ENCODE measurements around the gene UGT1A3.

Gene UGT1A3

DNA sequence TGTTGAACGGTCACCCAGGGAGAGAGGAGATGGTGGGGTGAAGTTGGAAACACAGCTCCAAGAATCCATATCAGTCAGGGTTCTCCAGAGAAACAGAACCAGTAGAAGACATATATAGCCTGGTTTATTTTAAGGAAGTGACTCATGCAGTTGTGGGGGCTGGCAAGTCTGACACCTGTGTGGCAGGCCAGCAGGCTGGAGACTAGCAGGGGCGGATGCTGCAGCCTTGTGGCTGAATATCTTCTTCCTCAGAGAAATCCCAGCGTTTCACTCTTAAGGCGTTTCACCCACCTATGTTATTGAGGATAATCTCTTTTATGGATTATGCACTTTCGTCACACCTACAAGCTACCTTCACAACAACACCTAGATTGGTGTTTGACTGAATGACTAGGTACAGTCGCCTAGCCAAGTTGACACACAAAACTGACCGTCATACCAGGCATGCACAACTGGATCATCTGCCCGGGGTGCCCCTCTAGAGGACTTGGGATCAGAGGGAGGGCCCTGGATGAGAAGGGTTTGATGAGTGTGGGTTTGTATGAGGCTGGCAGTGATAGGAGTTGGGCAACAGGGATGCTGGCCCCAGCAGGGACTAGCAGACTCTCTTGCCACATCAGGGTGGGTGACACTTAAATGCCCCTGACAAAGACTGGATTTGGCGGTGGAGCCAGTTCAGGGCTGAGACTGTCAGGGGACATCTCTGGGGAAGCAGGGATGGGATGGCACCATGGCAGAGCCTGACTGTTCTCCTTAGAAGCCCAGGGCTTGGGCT, 72.7 kb downstream of the UGT1A3 start:
- no peaks in the 10 kb centered on the region for H3K4me1 ChIP-seq (ENCODE audit: insufficient read depth, low read length)
- H3K27ac ChIP-seq (ENCODE audit: low read length), result no peak overlapping the region
- H4K20me1 ChIP-seq (ENCODE audit: insufficient read depth, low read length), result no peaks in the 10 kb centered on the region
- H3K4me3 ChIP-seq (ENCODE audit: low read depth in 1 of 2, low read length in 2 of 2), result no peak overlapping the region
- no peaks in the 10 kb centered on the region for H3K27me3 ChIP-seq (ENCODE audit: insufficient read depth, low read length, poor library complexity)
- ATAC-seq (ENCODE audit: insufficient read depth, low read depth) (no peak; the same call in 2 of the 3 replicates), DNase-seq (no peak)
- H3K9ac ChIP-seq (ENCODE audit: low read depth, low read length), result no peak overlapping the region
- H3K4me2 ChIP-seq (ENCODE audit: insufficient read depth, low read length), result no peak overlapping the region
- no peaks in the 10 kb centered on the region for H3K79me2 ChIP-seq (ENCODE audit: insufficient read depth, low read length)
- TF ChIP-seq, protein P1, sequence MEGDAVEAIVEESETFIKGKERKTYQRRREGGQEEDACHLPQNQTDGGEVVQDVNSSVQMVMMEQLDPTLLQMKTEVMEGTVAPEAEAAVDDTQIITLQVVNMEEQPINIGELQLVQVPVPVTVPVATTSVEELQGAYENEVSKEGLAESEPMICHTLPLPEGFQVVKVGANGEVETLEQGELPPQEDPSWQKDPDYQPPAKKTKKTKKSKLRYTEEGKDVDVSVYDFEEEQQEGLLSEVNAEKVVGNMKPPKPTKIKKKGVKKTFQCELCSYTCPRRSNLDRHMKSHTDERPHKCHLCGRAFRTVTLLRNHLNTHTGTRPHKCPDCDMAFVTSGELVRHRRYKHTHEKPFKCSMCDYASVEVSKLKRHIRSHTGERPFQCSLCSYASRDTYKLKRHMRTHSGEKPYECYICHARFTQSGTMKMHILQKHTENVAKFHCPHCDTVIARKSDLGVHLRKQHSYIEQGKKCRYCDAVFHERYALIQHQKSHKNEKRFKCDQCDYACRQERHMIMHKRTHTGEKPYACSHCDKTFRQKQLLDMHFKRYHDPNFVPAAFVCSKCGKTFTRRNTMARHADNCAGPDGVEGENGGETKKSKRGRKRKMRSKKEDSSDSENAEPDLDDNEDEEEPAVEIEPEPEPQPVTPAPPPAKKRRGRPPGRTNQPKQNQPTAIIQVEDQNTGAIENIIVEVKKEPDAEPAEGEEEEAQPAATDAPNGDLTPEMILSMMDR (IDR thresholded peaks at IDR 0.05; ENCODE audit: borderline replicate concordance, extremely low read depth, low read length, poor library complexity, severe bottlenecking), result no peak
- no peak for TF ChIP-seq EZH2 (IDR thresholded peaks at IDR 0.05; ENCODE audit: borderline replicate concordance, low read depth, low read length, severe bottlenecking)
- no peaks in the 10 kb centered on the region for H3K9me3 ChIP-seq (ENCODE audit: insufficient read depth, low read length, severe bottlenecking)
- no peak overlapping the region for H2AFZ ChIP-seq (ENCODE audit: low read depth, low read length)
- no peaks in the 10 kb centered on the region for H3K36me3 ChIP-seq (ENCODE audit: insufficient read depth, low read length)

DNA sequence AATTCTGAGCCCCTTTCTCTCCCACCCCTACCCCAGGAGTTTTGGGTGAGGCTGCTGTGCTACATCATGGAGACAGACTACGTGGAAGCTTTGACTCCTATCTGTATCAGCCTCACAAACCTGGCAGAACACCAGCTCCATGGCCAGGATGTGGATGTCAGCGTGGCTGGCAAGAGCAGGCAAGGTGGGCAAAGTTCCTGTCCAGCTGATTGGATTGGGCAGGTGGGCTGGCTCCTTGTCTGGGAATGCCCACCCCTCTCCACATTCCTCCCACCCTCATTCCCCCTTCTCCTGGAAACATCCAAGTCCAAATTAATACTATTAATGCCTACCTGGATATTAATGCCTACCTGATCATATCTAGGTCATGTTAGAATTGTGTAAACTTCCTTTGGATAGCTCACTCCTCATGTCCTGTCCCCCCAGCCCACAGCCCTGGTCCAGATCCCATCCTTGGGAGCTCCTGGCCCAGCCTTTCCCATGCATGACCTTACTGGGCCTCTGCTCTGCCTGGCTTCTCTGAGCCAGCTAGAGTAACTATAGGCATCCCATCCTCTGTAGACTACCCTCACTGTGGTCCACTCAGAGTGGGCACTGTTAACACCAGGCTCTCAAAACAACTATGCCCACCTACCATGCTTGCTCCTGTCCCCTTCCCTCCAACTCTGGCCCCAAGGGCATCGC, 73.4 kb downstream of the UGT1A3 start:
- no peak overlapping the region for H3K9ac ChIP-seq (ENCODE audit: low read depth, low read length)
- H3K27ac ChIP-seq (ENCODE audit: low read length), result no peak overlapping the region
- no peaks in the 10 kb centered on the region for H4K20me1 ChIP-seq (ENCODE audit: insufficient read depth, low read length)
- H3K4me1 ChIP-seq (ENCODE audit: insufficient read depth, low read length), result no peaks in the 10 kb centered on the region
- H3K36me3 ChIP-seq (ENCODE audit: insufficient read depth, low read length), result no peaks in the 10 kb centered on the region
- no peak for TF ChIP-seq EZH2 (IDR thresholded peaks at IDR 0.05; ENCODE audit: borderline replicate concordance, low read depth, low read length, severe bottlenecking)
- TF ChIP-seq, protein P1 (IDR thresholded peaks at IDR 0.05; ENCODE audit: borderline replicate concordance, extremely low read depth, low read length, poor library complexity, severe bottlenecking), result no peak
- no peaks in the 10 kb centered on the region for H3K9me3 ChIP-seq (ENCODE audit: insufficient read depth, low read length, severe bottlenecking)
- no peaks in the 10 kb centered on the region for H3K79me2 ChIP-seq (ENCODE audit: insufficient read depth, low read length)
- no peak overlapping the region for H3K4me2 ChIP-seq (ENCODE audit: insufficient read depth, low read length)
- H2AFZ ChIP-seq (ENCODE audit: low read depth, low read length), result no peak overlapping the region
- H3K4me3 ChIP-seq (ENCODE audit: low read depth in 1 of 2, low read length in 2 of 2), result no peak overlapping the region
- DNase-seq (no peak), ATAC-seq (ENCODE audit: insufficient read depth, low read depth) (no peak)
- H3K27me3 ChIP-seq (ENCODE audit: insufficient read depth, low read length, poor library complexity), result peaks cover 1% of the 10 kb centered on the region

DNA sequence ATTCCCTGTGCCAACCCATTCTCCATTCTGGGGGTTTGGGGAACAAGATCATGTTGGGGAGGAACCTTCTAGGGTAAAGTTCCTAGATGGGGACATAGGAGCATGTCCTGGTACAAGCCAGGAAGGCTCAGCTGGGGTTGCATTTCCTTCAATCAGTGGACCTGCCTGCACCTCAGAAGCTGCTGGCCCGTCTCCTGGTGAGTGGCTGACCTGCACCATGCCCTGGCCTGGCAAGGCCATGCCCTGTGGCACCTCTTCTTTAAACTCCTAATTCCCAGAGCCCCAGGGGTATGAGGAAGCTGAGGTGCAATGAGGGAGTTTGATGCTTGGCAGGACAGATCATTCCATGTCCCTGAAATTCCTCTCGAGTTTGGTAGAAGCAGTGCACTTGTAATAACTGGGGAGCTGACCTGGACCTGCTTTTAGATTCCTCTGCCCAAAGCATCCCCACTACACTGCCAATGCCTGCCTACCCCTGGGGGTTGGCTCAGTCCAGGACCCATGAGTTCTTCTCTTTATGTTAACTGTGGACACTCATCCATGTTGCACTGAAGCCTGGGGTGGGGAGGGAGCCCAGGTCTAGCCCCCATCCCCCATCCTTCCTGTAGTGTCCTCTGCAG, 74.6 kb downstream of the UGT1A3 start:
- H4K20me1 ChIP-seq (ENCODE audit: insufficient read depth, low read length), result peaks cover 3% of the 10 kb centered on the region; the same call in 1 of the 2 replicates
- H3K36me3 ChIP-seq (ENCODE audit: insufficient read depth, low read length), result no peaks in the 10 kb centered on the region
- H3K4me2 ChIP-seq (ENCODE audit: insufficient read depth, low read length), result no peak overlapping the region
- no peaks in the 10 kb centered on the region for H3K4me1 ChIP-seq (ENCODE audit: insufficient read depth, low read length)
- TF ChIP-seq, protein P1 (IDR thresholded peaks at IDR 0.05; ENCODE audit: borderline replicate concordance, extremely low read depth, low read length, poor library complexity, severe bottlenecking), result no peak
- no peak for TF ChIP-seq EZH2 (IDR thresholded peaks at IDR 0.05; ENCODE audit: borderline replicate concordance, low read depth, low read length, severe bottlenecking)
- H3K4me3 ChIP-seq (ENCODE audit: low read depth in 1 of 2, low read length in 2 of 2), result no peak overlapping the region
- DNase-seq (no peak), ATAC-seq (ENCODE audit: insufficient read depth, low read depth) (no peak)
- H3K9ac ChIP-seq (ENCODE audit: low read depth, low read length), result no peak overlapping the region
- H2AFZ ChIP-seq (ENCODE audit: low read depth, low read length), result no peak overlapping the region
- no peak overlapping the region for H3K27ac ChIP-seq (ENCODE audit: low read length)
- H3K27me3 ChIP-seq (ENCODE audit: insufficient read depth, low read length, poor library complexity), result peaks cover 13% of the 10 kb centered on the region
- no peaks in the 10 kb centered on the region for H3K79me2 ChIP-seq (ENCODE audit: insufficient read depth, low read length)
- no peaks in the 10 kb centered on the region for H3K9me3 ChIP-seq (ENCODE audit: insufficient read depth, low read length, severe bottlenecking)

Measured in DND-41 (cell line).